GM21526 (cell line): ENCODE data around the gene DDX23.

Experiments used
- ATAC-seq: cut with Tn5 transposase; IDR thresholded peaks from one replicate; pipeline ENCODE4 v1.9.1; 2021; ENCODE audit warnings: moderate library complexity; ENCODE audit not compliant: unreplicated experiment, low FRiP score

The DDX23 gene

GRCh38 chr12:48824905-48825304 is 27.1 kb downstream of the DDX23 start:
- no peak for ATAC-seq

- ATAC-seq: no peak
Measured at GRCh38 chr12:48824112-48824511, 27.9 kb downstream of the DDX23 start.

GRCh38 chr12:48823281-48823680 is 28.7 kb downstream of the DDX23 start:
- ATAC-seq: no peak

DNA sequence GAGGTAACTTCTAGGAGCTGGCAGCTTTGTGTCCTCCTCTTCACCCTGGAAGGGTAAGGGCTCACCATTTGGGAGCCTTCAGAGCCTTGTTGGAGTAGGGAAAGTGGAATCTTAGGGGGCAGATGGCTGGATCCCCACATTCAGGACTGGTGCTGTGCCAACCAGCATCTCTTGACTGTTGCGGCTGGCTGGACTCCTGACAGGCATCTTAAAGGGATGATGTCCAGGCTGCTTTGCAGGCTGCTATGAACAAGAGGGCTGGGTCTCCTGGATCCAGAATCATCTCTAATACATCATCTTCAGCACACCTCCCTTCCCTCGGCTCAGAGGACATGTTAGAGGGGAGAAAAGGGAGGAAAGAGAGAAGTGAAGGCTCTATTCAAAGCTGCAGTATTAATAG is 29.3 kb downstream of the DDX23 start:
- ATAC-seq: no peak

DNA sequence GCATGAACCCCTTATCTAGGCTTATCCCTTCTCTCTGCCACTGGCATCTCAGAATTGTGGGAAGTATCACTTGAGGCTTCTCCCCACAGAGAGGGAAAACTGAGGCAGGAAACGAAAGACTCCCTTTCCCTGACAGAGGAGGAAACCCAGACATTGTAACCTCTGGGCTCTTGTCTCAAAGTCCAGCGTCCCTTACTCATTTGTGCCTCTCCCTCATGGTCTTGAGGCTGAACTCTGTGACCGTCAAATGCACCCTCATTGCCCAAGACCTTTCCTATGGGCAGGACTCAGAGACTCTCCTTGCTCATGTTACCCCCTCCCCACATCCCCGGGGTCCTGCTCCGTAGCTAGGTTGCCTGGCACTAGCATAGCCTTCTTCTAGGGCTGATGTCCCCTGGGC is 29.8 kb downstream of the DDX23 start:
- ATAC-seq: no peak

- no peak for ATAC-seq
Measured at GRCh38 chr12:48819986-48820725, 31.8 kb downstream of the DDX23 start.

- no peak for ATAC-seq
Measured at GRCh38 chr12:48818831-48819590, 33.0 kb downstream of the DDX23 start.

- ATAC-seq: no peak
Measured at GRCh38 chr12:48817873-48818830, 33.8 kb downstream of the DDX23 start, which contains the start of gene CACNB3. TSS of gene CACNB3 (plus strand) at chr12:48818496. CDS start at chr12:48818930, 434 bp downstream.

DNA sequence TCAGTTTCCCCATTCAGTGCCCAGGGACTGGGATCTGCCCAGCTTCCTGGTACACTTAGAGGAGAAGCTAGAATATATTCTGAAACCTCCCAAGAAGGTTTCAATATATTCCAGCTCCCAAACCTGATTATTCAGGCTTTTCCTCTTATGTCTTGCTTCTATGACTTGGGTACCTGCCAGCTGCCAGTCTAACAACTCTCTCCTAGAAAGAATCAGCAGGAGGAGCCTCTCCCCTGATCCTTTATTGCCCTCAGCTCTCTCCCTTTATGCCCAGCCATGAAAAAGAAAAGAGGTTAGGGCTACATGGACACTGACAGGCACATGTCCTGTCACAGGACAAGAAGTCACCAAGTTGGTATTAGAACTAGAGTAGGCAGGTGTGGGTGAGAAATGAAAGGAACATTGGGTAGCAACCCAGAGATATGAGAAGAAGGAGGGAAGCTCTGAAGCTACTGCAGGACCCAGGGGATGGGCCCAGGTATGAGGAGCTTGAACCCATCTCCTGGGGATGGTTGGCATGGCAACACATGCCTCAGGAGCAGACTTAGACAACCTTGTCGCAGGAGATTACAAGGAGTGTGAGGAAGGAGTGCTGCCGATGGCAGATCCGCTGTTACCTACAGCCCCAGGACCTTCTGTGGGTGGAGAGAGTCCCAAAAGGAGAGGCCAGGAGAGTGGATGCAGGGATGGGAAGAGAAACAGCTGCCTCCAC is 35.7 kb downstream of the DDX23 start:
- no peak for ATAC-seq

DNA sequence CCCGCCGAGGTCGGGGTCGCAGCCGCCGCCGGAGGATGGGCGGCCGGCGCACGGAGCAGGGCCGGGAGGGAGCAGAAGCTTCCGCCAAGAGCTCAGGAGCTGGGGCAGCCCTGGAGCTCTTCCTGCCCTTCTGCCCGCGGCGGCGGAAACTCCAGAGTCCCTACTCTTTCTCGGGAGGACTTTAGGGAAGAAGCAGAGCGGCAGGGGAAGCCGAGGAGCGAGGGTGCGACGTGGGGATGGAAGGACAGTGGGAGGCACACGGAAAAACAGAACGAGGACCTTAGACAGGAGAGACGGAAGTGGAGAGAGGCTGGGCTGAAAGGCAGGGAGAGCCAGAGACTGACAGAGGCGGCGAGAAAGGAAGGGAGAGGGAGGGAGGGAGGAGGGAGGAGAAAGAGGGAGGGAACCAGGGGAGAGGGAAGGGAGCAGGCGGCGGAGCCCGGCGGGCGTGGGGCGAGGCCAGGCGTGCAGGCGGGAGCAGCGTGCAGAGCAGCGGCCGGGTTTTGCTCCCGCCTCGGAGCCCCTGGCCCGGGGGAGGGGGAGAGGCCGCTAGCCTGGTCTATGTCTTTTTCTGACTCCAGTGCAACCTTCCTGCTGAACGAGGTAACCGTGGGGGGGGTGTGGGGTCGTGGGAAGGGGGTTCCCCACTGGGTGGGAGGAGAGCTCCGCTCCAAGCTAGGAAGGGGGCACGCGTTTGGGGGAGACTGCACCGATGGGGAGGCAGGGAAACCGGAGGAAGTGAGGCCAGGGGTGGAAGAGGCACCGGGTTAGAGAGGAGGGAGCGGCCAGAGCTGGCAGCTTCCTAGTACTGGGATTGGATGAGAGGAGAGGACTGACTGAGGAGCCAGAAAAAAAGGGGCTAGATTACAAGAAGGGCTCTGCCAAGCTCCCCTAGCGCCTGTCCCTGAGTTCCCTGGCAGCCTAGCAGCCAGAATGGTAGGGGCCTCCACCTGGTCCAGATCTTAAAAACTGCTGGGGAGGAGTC is 36.5 kb downstream of the DDX23 start:
- ATAC-seq: no peak

- peak; percentile 59 for ATAC-seq
Measured at GRCh38 chr12:48814262-48815125, 37.5 kb downstream of the DDX23 start.

GRCh38 chr12:48813465-48814261 is 38.3 kb downstream of the DDX23 start:
- ATAC-seq: no peak

DNA sequence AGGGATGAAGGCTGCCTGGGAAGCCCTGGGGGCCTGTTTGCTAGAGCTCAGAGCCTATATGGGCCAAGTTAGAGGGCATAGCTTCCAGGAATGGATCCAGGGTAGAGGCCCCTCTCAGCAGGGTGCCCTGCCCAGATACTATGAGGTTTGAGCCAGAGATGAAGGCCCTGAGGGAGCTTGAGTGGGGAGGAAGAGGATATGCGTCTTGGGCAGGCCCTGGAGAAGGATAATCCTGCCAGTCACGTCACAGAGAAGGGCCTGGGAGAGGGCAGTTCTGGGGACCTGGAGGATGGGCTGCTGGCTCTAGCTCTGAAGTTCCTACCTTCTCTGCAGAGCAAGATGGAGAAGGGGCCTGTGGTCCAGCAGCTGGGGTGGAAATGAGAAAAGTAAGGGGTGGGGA is 39.6 kb downstream of the DDX23 start:
- no peak for ATAC-seq

GRCh38 chr12:48811437-48812090 is 40.4 kb downstream of the DDX23 start:
- ATAC-seq: no peak

DNA sequence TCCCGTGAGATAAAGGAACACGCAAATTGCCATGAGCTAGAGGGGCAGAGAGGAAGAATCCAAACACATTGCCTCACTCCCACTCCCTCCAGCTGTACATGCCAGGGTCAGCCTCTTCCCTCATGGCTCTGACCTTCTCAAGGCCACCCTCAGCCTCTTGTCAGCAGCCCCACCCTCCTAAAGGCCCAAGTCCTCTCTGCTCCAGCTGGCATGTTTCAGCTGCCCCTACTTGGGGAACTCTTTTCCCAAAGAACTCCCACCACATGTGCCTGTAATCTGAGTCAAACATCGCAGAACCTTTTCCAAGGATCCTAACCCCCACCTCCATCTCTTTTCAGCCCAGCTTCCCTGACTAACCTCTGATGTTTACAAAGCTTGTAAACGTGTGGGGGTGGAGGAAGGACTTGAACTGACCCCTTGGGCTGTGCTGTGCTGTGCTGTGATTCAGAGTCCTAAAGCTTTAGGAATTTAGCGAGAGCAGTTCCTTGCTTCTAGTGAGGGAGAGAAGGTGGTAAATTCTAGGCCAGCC is 41.0 kb downstream of the DDX23 start:
- no peak for ATAC-seq

GRCh38 chr12:48807981-48808380 is 44.0 kb downstream of the DDX23 start:
- ATAC-seq: no peak

DNA sequence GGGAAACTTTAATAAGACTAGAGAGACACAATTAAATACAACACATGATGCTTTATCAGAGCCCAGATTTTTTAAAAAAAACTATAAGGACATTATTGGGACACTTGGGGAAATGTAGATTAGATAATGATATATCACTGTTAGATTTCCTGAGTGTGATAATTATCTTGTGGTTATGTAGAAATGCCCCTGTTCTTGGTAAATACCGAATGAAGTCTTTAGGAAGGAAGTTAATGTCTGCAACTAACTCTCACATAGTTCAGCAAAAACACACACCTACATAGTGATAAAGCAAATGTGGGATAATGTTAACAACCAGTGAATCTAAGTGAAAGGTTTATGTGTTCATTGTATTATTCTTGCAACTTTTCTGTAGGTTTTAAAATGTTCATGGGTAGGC is 48.3 kb downstream of the DDX23 start:
- ATAC-seq: no peak
